ENCODE measurements around the gene SCMH1. TPM values are rescaled to one million over a fixed set of nuclear protein-coding genes. Genes with fewer than 3 reads are reported as not detected.

SCMH1 gene
- total RNA-seq, 1 experiment from 2014 or later = 16.5 TPM

- no peaks in the 10 kb centered on the region for H3K27me3 ChIP-seq (ENCODE audit: insufficient read depth, low read length)
- H3K4me3 Mint-ChIP-seq = no peak overlapping the region
- no peak overlapping the region for H3K27ac Mint-ChIP-seq
- H2AK5ac ChIP-seq (ENCODE audit: insufficient read length, low read length) = no peak overlapping the region
- no peaks in the 10 kb centered on the region for H3K9me3 ChIP-seq (ENCODE audit: control insufficient read depth, low read depth, low read length)
- no peak for TF ChIP-seq CTCF (conservative IDR thresholded peaks at IDR 0.05)
- no peaks in the 10 kb centered on the region for H3K23me2 ChIP-seq (ENCODE audit: insufficient read length, low read depth, low read length, poor library complexity, severe bottlenecking)
- H4K91ac ChIP-seq (ENCODE audit: insufficient read length, low read depth, low read length) = no peak overlapping the region
- no peaks in the 10 kb centered on the region for H3K79me1 ChIP-seq (ENCODE audit: insufficient read depth, low read depth, low read length, poor library complexity, severe bottlenecking)
- no peak overlapping the region for H3K18ac ChIP-seq (ENCODE audit: insufficient read length, low read depth, low read length)
- H2AFZ ChIP-seq (ENCODE audit: low read length) = no peak overlapping the region
- no peak overlapping the region for H2BK20ac ChIP-seq (ENCODE audit: low read depth, low read length, poor library complexity, severe bottlenecking)
- H3K79me2 ChIP-seq (ENCODE audit: insufficient read depth, low read length) = no peaks in the 10 kb centered on the region
- H3K9ac ChIP-seq (ENCODE audit: extremely low read depth, insufficient read length, low read length) = no peak overlapping the region
- no peaks in the 10 kb centered on the region for H4K20me1 ChIP-seq (ENCODE audit: control insufficient read depth, insufficient read depth, insufficient read length)
- H3K14ac ChIP-seq (ENCODE audit: insufficient read depth, low read length) = no peak overlapping the region
- no peak overlapping the region for H3K27ac ChIP-seq (ENCODE audit: insufficient read length, low read depth, low read length)
- no peak overlapping the region for H2BK12ac ChIP-seq (ENCODE audit: insufficient read length, low read depth, low read length)
- H3K4ac ChIP-seq (ENCODE audit: low read depth, low read length) = no peak overlapping the region
- H2BK120ac ChIP-seq (ENCODE audit: low read depth, low read length, poor library complexity, severe bottlenecking) = no peak overlapping the region
- H3K36me3 Mint-ChIP-seq (ENCODE audit: insufficient read depth in 1 of 3, low read depth in 3 of 3) = peaks cover 64 to 100% (median 94%) of the 10 kb centered on the region in 3 experiments; a peak in 6 of 7 replicates
- H3K4me2 ChIP-seq (ENCODE audit: insufficient read depth, insufficient read length, low read length) = no peak overlapping the region
- no peaks in the 10 kb centered on the region for H3K9me3 Mint-ChIP-seq
- H3K56ac ChIP-seq (ENCODE audit: insufficient read length, low read depth, low read length) = no peak overlapping the region
- H3K4me1 Mint-ChIP-seq = no peaks in the 10 kb centered on the region
- no peaks in the 10 kb centered on the region for H3K27me3 Mint-ChIP-seq (ENCODE audit: low read depth)
- no peak for DNase-seq
- H3K4me1 ChIP-seq (ENCODE audit: insufficient read depth, low read length) = no peaks in the 10 kb centered on the region
- no peak overlapping the region for H4K8ac ChIP-seq (replicated peaks; ENCODE audit: insufficient read length, low read depth, low read length)
- H3K23ac ChIP-seq (ENCODE audit: insufficient read length, low read depth, low read length) = no peak overlapping the region
- no peak overlapping the region for H4K5ac ChIP-seq (ENCODE audit: insufficient read length, low read depth, low read length)
- H3T11ph ChIP-seq (ENCODE audit: low read length) = no peak overlapping the region
- WGBS (ENCODE audit: extremely low coverage, insufficient read length, low lambda C conversion rate) = no CpG with 5 or more reads among the region's 5 CpGs
- H2BK5ac ChIP-seq (ENCODE audit: insufficient read length, low read length) = no peak overlapping the region
- H2BK15ac ChIP-seq (ENCODE audit: low read depth, low read length) = no peak overlapping the region
These were observed 253.0 kb downstream of the SCMH1 start for GRCh38 chr1:40989066-40989465.

Measured in H9 (cell line).